Activated naive CD4-positive, alpha-beta T cell treated with anti-CD3 and anti-CD28 coated beads, Interleukin-2, amount 10 ng/mL, durations not matched to agents 7 days and 5 days (primary cell): ENCODE results near the gene EHD1.
A peak's percentile ranks its signal among the peaks of the same experiment; 100 is the strongest.
"Not testable (repeated sequence)": the region's sequence is repeated elsewhere in the genome, so short reads cannot be mapped to it uniquely, and the experiment has no call there.

Experiments used
- CTCF ChIA-PET: fragments of 350-600 bp; sonication (Branson Sonifier 250); formaldehyde crosslinking; loops from one replicate; lab custom pipeline; 2021; ENCODE audit warnings: antibody characterized with exemption; lab: Charles Lee
- DNase-seq: peaks from one replicate; pipeline ENCODE4 v3.0.0-alpha.2; 2020
- H3K27ac Mint-ChIP-seq: one replicate; pipeline ENCODE4 v1.8.0; 2021; ENCODE audit warnings: mild to moderate bottlenecking, moderate library complexity, mixed read lengths
- H3K27me3 Mint-ChIP-seq: one replicate; pipeline ENCODE4 v1.8.0; 2021; ENCODE audit warnings: mild to moderate bottlenecking, mixed read lengths
- H3K36me3 Mint-ChIP-seq: one replicate; pipeline ENCODE4 v1.8.0; 2021; ENCODE audit warnings: mixed read lengths
- H3K4me1 Mint-ChIP-seq: one replicate; pipeline ENCODE4 v1.8.0; 2021; ENCODE audit warnings: mixed read lengths
- H3K4me3 Mint-ChIP-seq: one replicate; pipeline ENCODE4 v1.8.0; 2021; ENCODE audit warnings: mild to moderate bottlenecking, moderate library complexity, mixed read lengths
- H3K9me3 Mint-ChIP-seq: one replicate; pipeline ENCODE4 v1.8.0; 2021; ENCODE audit warnings: mixed read lengths

EHD1 gene

GRCh38 chr11:64833198-64833502, 45.3 kb downstream of the EHD1 start:
- Mint-ChIP-seq H3K36me3 (no peaks in the 10 kb centered on the region), H3K4me1 (peaks cover 5% of the 10 kb centered on the region), H3K4me3 (no peak overlapping the region), H3K27ac (no peak overlapping the region), H3K27me3 (no peaks in the 10 kb centered on the region), H3K9me3 (no peaks in the 10 kb centered on the region)
- no peak for DNase-seq
- CTCF ChIA-PET: no interaction called here

- peaks cover 5% of the 10 kb centered on the region for H3K4me1 Mint-ChIP-seq
- H3K4me3 Mint-ChIP-seq: no peak overlapping the region
- H3K36me3 Mint-ChIP-seq: no peaks in the 10 kb centered on the region
- H3K27ac Mint-ChIP-seq: no peak overlapping the region
- H3K9me3 Mint-ChIP-seq: no peaks in the 10 kb centered on the region
- CTCF ChIA-PET: no interaction called here
- no peak for DNase-seq
- no peaks in the 10 kb centered on the region for H3K27me3 Mint-ChIP-seq
Measured at GRCh38 chr11:64832467-64833197, 45.8 kb downstream of the EHD1 start.

GRCh38 chr11:64831411-64831891, 47.0 kb downstream of the EHD1 start:
- Mint-ChIP-seq H3K4me1 (no peaks in the 10 kb centered on the region), H3K27me3 (no peaks in the 10 kb centered on the region), H3K36me3 (no peaks in the 10 kb centered on the region), H3K4me3 (no peak overlapping the region), H3K9me3 (no peaks in the 10 kb centered on the region), H3K27ac (no peak overlapping the region)
- CTCF ChIA-PET: no interaction called here
- no peak for DNase-seq

- Mint-ChIP-seq H3K9me3 (no peaks in the 10 kb centered on the region), H3K4me3 (no peak overlapping the region)
- CTCF ChIA-PET: no interaction called here
Measured at GRCh38 chr11:64829536-64830251, 48.7 kb downstream of the EHD1 start.

GRCh38 chr11:64827451-64827839, 51.0 kb downstream of the EHD1 start:
- Mint-ChIP-seq H3K27ac (no peak overlapping the region), H3K9me3 (no peaks in the 10 kb centered on the region), H3K36me3 (no peaks in the 10 kb centered on the region), H3K4me3 (no peak overlapping the region), H3K27me3 (peaks cover 12% of the 10 kb centered on the region), H3K4me1 (no peaks in the 10 kb centered on the region)
- DNase-seq: no peak
- CTCF ChIA-PET: no interaction called here

More at GRCh38 chr11:64829536-64830251, 48.7 kb downstream of the EHD1 start:
- H3K27me3 Mint-ChIP-seq: no peaks in the 10 kb centered on the region
- no peaks in the 10 kb centered on the region for H3K36me3 Mint-ChIP-seq
- DNase-seq: no peak
- no peaks in the 10 kb centered on the region for H3K4me1 Mint-ChIP-seq
- H3K27ac Mint-ChIP-seq: no peak overlapping the region

- H3K9me3 Mint-ChIP-seq: no peaks in the 10 kb centered on the region
- DNase-seq: no peak
- H3K4me3 Mint-ChIP-seq: no peak overlapping the region
- H3K27ac Mint-ChIP-seq: no peak overlapping the region
- peaks cover 15% of the 10 kb centered on the region for H3K27me3 Mint-ChIP-seq
- CTCF ChIA-PET: interaction anchor here (0.6 kb wide), 1 partner anchor 150 kb away, joined by 3 read pairs; no protein-coding TSS in a partner anchor
- no peaks in the 10 kb centered on the region for H3K36me3 Mint-ChIP-seq
- H3K4me1 Mint-ChIP-seq: no peaks in the 10 kb centered on the region
Measured at GRCh38 chr11:64826578-64827450, 51.6 kb downstream of the EHD1 start.

- Mint-ChIP-seq H3K4me3 (no peak overlapping the region), H3K27ac (no peak overlapping the region), H3K4me1 (no peaks in the 10 kb centered on the region), H3K27me3 (peaks cover 17% of the 10 kb centered on the region), H3K9me3 (no peaks in the 10 kb centered on the region), H3K36me3 (no peaks in the 10 kb centered on the region)
- CTCF ChIA-PET: interaction anchor here (0.6 to 0.7 kb wide), 2 partner anchors 108 to 150 kb away, joined by 3 to 6 read pairs; no protein-coding TSS in a partner anchor
- DNase-seq: no peak
Measured at GRCh38 chr11:64826062-64826461, 52.4 kb downstream of the EHD1 start.

- CTCF ChIA-PET: interaction anchor here (0.5 kb wide), 1 partner anchor 491 kb away, joined by 3 read pairs; no protein-coding TSS in a partner anchor
- no peaks in the 10 kb centered on the region for H3K4me1 Mint-ChIP-seq
- no peaks in the 10 kb centered on the region for H3K36me3 Mint-ChIP-seq
- H3K4me3 Mint-ChIP-seq: no peak overlapping the region
- DNase-seq: no peak
- H3K9me3 Mint-ChIP-seq: no peaks in the 10 kb centered on the region
- H3K27ac Mint-ChIP-seq: no peak overlapping the region
- peaks cover 17% of the 10 kb centered on the region for H3K27me3 Mint-ChIP-seq
Measured at GRCh38 chr11:64823568-64824119, 54.8 kb downstream of the EHD1 start.

GRCh38 chr11:64817476-64817875, 60.9 kb downstream of the EHD1 start:
- H3K36me3 Mint-ChIP-seq: no peaks in the 10 kb centered on the region
- H3K9me3 Mint-ChIP-seq: no peaks in the 10 kb centered on the region
- peaks cover 11% of the 10 kb centered on the region for H3K27me3 Mint-ChIP-seq
- H3K4me3 Mint-ChIP-seq: no peak overlapping the region
- no peaks in the 10 kb centered on the region for H3K4me1 Mint-ChIP-seq
- no peak for DNase-seq
- CTCF ChIA-PET: no interaction called here
- peak overlapping the region; percentile 46 for H3K27ac Mint-ChIP-seq

- not testable (repeated sequence) for H3K36me3 Mint-ChIP-seq, H3K4me1 Mint-ChIP-seq, H3K4me3 Mint-ChIP-seq, H3K27ac Mint-ChIP-seq, H3K9me3 Mint-ChIP-seq, DNase-seq, H3K27me3 Mint-ChIP-seq
- CTCF ChIA-PET: interaction anchor here (1.5 kb wide), 1 partner anchor 28 kb away, joined by 4 read pairs; no protein-coding TSS in a partner anchor
Measured at GRCh38 chr11:64815433-64815832, 63.0 kb downstream of the EHD1 start.

GRCh38 chr11:64814712-64815187, 63.7 kb downstream of the EHD1 start:
- H3K27ac Mint-ChIP-seq: no peak overlapping the region
- H3K4me1 Mint-ChIP-seq: peaks cover 12% of the 10 kb centered on the region
- CTCF ChIA-PET: interaction anchor here (1.5 kb wide), 1 partner anchor 27 kb away, joined by 4 read pairs; no protein-coding TSS in a partner anchor
- no peak for DNase-seq
- no peaks in the 10 kb centered on the region for H3K9me3 Mint-ChIP-seq
- no peak overlapping the region for H3K4me3 Mint-ChIP-seq
- peaks cover 2% of the 10 kb centered on the region for H3K36me3 Mint-ChIP-seq
- H3K27me3 Mint-ChIP-seq: peaks cover 5% of the 10 kb centered on the region

- CTCF ChIA-PET: no interaction called here
Measured at GRCh38 chr11:64813826-64814225, 64.6 kb downstream of the EHD1 start.

GRCh38 chr11:64810891-64811272, 67.5 kb downstream of the EHD1 start:
- H3K36me3 Mint-ChIP-seq: peaks cover 22% of the 10 kb centered on the region
- DNase-seq: peak; percentile 77
- peak overlapping the region; percentile 98 for H3K4me3 Mint-ChIP-seq
- no peaks in the 10 kb centered on the region for H3K27me3 Mint-ChIP-seq
- H3K9me3 Mint-ChIP-seq: no peaks in the 10 kb centered on the region
- CTCF ChIA-PET: interaction anchor here (1.0 kb wide), 1 partner anchor 37 kb away, joined by 3 read pairs; no protein-coding TSS in a partner anchor
- peaks cover 27% of the 10 kb centered on the region for H3K4me1 Mint-ChIP-seq
- H3K27ac Mint-ChIP-seq: peak overlapping the region; percentile 92

More at GRCh38 chr11:64813826-64814225, 64.6 kb downstream of the EHD1 start:
- H3K36me3 Mint-ChIP-seq: peaks cover 2% of the 10 kb centered on the region
- no peak overlapping the region for H3K4me3 Mint-ChIP-seq
- H3K4me1 Mint-ChIP-seq: peaks cover 18% of the 10 kb centered on the region
- H3K27ac Mint-ChIP-seq: no peak overlapping the region
- peaks cover 5% of the 10 kb centered on the region for H3K27me3 Mint-ChIP-seq
- DNase-seq: no peak
- H3K9me3 Mint-ChIP-seq: no peaks in the 10 kb centered on the region
